HG02852 (cell line): Measurements from ENCODE around the gene MGAT5.
A peak's percentile ranks its signal among the peaks of the same experiment; 100 is the strongest.

Source experiments
- ATAC-seq: cut with Tn5 transposase; IDR thresholded peaks from one replicate; pipeline ENCODE4 v1.9.1; 2021; ENCODE audit warnings: mild to moderate bottlenecking, moderate library complexity; ENCODE audit not compliant: unreplicated experiment

MGAT5 gene

GRCh38 chr2:134299334-134299733 lies 45.5 kb downstream of the MGAT5 start:
- ATAC-seq = no peak

- ATAC-seq = no peak
Measured at GRCh38 chr2:134300585-134300984, 46.7 kb downstream of the MGAT5 start.

GRCh38 chr2:134301099-134301927 lies 47.4 kb downstream of the MGAT5 start:
- ATAC-seq = no peak

- ATAC-seq = no peak
Measured at GRCh38 chr2:134301928-134302260, 48.0 kb downstream of the MGAT5 start.

GRCh38 chr2:134304394-134305108 lies 50.7 kb downstream of the MGAT5 start:
- ATAC-seq = no peak

- no peak for ATAC-seq
Measured at GRCh38 chr2:134305109-134305491, 51.2 kb downstream of the MGAT5 start.

GRCh38 chr2:134306521-134306920 lies 52.6 kb downstream of the MGAT5 start:
- ATAC-seq = no peak

- no peak for ATAC-seq
Measured at GRCh38 chr2:134307334-134307733, 53.5 kb downstream of the MGAT5 start.

GRCh38 chr2:134308474-134309385 lies 54.9 kb downstream of the MGAT5 start:
- peak; percentile 49 for ATAC-seq

GRCh38 chr2:134310107-134311079 lies 56.5 kb downstream of the MGAT5 start:
- ATAC-seq = no peak

GRCh38 chr2:134312482-134312881 lies 58.6 kb downstream of the MGAT5 start:
- ATAC-seq = no peak

GRCh38 chr2:134314202-134314601 lies 60.3 kb downstream of the MGAT5 start:
- no peak for ATAC-seq

GRCh38 chr2:134314681-134315368 lies 61.0 kb downstream of the MGAT5 start:
- ATAC-seq = no peak

GRCh38 chr2:134315471-134315870 lies 61.6 kb downstream of the MGAT5 start:
- ATAC-seq = no peak

GRCh38 chr2:134319596-134320254 lies 65.9 kb downstream of the MGAT5 start:
- no peak for ATAC-seq

- ATAC-seq = no peak
Measured at GRCh38 chr2:134320930-134321329, 67.1 kb downstream of the MGAT5 start.

GRCh38 chr2:134323777-134324176 lies 69.9 kb downstream of the MGAT5 start:
- ATAC-seq = no peak

- no peak for ATAC-seq
Measured at GRCh38 chr2:134324430-134324829, 70.6 kb downstream of the MGAT5 start.

GRCh38 chr2:134324947-134325346 lies 71.1 kb downstream of the MGAT5 start:
- peak; percentile 63 for ATAC-seq
